Hematopoietic multipotent progenitor cell treated with erythropoietin and hydrocortisone succinate and interleukin-3 and kit ligand, for 15 days (in vitro differentiated cells): ENCODE data around the gene SLC35D1.
"Not testable (repeated sequence)": the region's sequence is repeated elsewhere in the genome, so short reads cannot be mapped to it uniquely, and the experiment has no call there.

ENCODE experiments used
- DNase-seq: peaks from one replicate; pipeline ENCODE4 v3.0.0-alpha.2; 2015; ENCODE audit warnings: low spot score

The SLC35D1 gene

DNA sequence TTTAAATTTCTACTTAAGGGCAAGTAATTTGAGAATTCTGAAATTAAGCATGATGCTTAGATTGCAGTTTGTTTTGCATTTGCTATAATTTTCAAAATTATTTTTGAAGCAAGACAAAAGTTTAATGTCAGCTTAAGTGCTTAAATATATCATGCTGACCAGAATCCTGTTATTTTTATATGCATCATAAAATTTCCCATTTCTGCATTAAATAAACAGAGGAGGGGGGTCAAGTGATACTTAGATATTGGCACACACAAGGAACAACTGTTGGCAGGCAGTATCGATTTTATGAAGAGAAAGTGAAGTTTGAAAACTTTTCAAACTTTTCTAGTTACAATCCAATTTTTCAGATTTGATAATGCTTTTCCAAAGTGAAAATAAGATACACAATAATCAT, 68.1 kb downstream of the SLC35D1 start:
- DNase-seq: no peak

DNA sequence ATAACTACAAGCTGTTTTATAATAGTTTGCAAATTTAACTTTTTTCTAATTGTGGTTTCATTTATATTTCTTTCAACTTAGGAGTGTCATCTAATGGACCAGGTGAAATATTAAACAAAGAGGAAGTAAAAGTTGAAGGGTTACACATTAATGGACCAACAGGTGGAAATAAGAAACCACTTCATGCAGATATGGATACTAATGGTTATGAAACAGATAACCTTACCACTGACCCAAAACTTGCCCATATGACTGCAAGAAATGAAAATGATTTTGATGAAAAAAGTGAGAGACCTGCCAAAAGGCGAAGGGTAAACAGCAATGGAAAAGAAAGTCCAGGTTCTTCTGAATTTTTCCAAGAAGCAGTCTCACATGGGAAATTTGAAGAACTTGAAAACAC, 69.5 kb downstream of the SLC35D1 start:
- no peak for DNase-seq

DNA sequence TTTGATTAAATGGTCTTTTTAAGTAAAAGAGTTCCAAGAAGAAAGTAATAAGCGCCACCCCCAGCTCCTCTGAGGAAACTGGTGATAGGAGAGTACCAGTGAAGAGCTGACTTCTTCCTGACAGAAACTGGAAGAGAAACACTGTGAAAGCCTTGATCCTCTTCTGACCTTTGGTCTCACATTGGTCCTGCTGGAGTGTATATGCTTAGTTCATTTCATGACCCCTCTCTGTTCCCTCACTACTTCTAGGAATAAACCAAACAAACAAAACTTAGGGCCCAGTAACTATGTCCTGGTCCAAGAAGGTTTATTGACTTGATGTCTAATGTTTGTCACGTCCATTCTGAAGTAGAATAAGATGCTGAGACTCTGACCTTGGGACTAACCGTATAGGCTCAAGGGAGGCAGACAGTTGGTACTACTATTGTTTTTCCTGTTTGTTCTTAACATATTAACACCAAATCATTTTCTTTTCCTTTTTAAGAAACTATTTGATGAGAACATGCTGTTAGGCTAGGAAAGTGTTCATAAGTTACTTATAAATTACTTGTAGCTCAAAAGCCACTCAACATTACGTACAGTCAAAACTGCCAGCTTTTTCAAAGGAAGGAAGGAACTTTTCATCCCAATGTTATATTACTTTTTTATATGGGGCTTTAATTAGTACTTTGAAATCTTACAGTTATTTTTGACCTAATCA, 71.2 kb downstream of the SLC35D1 start:
- no peak for DNase-seq

DNA sequence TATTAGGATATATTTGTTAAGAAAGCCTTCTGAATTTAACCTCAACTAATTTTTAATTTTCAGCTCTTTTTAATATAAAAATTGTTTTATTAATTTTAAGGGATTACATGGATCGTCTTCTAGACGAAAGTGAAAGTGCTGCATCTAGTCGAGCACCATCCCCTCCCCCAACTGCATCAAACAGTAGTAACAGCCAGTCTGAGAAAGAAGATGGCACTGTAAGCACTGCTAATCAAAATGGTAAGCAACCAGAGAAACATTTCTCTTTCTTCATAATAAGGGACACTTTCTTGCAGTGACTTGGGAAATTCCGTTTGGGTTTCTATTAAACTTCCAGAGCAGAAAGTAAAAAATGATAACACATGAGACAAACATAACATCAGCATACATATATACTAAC, 72.3 kb downstream of the SLC35D1 start:
- peak; percentile 73 for DNase-seq

DNA sequence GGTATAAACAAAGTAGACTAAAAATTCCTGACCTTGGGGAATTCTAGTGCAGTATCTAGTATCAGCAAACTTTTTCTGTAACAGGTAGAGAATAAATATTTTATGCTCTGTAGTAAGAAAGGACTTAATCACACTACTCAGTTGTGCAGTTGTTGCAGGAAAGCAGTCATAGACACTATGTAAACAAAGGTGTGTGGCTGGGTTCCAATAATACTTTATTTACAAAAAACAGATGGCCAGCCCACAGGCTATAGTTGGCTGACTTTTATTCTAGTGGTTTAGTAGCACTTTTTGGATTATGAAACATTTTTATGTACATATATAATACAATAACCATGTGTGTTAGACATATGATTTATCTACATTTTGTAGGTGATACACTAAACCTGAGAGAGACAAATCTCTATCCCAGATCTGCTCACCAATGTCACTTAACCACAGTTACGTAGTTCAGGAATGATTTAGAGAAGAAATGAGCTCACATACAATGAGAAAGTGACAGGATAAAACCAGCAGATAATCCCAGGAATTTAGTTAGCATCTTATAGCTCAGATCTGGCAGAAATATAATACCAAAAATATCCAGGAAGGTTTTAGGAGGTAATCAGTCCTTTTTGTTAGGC, 73.1 kb downstream of the SLC35D1 start:
- no peak for DNase-seq

DNA sequence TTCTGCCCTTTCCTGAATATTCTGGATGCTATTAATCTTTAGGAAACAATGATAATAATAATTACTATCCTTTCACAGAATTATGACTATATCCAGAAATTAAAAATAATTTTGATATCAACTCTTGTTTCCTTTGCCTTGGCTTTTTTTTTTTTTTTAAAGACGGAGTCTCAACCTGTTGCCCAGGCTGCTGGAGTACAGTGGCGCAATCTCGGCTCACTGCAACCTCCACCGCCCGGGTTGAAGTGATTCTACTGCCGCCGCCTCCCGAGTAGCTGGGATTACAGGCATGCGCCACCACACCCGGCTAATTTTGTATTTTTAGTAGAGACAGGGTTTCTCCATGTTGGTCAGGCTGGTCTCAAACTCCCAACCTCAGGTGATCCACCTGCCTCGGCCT, 74.3 kb downstream of the SLC35D1 start:
- DNase-seq: not testable (repeated sequence)

DNA sequence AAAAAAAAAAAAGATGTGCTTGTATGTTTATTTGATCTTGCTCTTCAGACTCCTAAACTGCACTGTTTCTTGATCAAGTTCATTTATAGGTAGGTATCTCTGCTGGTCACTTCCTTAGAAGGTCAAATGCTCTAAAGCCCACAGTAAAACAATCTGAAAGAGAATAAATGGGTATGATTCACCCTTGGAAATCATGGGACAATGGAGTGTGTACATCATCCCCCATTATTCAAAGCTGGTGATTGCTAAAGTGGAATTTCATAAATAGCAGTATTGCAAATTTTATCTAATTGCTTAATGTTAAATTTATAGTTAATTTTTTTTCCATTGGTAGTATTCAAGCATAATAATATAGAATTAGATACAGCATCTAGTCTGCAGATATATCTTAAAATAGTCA, 75.7 kb downstream of the SLC35D1 start:
- no peak for DNase-seq

DNA sequence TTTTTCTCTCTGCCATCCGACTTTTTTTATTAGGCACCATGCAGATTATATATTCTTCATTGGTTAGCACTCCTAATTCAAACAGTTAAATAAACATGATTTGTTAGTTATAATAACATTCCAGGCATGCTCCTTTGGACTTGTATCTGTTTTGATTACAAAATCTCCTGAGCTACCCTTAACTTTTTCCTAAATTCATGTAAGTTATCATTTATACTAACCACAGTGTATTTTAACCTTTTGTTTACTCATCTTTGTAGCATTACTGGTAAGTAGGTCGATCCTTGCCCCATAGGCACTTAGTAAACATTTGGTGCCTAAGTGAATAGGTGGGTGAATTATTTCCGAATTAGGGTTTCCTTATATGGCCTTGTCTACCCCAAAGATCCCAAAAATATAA, 85.4 kb downstream of the SLC35D1 start:
- no peak for DNase-seq

DNA sequence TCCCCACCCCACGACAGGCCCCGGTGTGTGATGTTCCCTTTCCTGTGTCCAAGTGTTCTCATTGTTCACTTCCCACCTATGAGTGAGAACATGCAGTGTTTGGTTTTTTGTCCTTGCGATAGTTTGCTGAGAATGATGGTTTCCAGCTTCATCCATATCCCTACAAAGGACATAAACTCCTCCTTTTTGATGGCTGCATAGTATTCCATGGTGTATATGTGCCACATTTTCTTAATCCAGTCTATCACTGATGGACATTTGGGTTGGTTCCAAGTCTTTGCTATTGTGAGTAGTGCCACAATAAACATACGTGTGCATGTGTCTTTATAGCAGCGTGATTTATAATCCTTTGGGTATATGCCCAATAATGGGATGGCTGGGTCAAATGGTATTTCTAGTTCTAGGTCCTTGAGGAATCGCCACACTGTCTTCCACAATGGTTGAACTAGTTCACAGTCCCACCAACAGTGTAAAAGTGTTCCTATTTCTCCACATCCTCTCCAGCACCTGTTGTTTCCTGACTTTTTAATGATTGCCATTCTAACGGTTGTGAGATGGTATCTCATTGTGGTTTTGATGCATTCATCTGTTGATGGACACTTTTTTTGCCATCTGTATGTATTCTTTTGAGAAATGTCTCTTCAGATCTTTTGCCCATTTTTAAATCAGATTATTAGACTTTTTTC, 87.6 kb downstream of the SLC35D1 start:
- DNase-seq: not testable (repeated sequence)

DNA sequence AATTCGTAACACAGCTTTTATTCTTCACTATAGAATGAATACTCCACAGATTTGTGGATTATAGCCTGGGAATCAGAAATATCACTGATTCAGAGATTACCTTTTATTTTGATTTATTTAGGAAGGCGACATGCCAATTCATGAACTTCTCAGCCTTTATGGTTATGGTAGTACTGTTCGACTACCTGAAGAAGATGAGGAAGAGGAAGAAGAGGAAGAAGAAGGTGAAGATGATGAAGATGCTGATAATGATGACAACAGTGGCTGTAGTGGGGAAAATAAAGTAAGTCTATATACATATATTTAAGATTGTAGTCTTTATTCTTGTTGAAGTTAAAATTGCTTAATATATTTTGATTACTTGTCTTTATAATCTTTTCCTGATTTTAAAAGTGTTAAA, 96.0 kb downstream of the SLC35D1 start:
- no peak for DNase-seq

DNA sequence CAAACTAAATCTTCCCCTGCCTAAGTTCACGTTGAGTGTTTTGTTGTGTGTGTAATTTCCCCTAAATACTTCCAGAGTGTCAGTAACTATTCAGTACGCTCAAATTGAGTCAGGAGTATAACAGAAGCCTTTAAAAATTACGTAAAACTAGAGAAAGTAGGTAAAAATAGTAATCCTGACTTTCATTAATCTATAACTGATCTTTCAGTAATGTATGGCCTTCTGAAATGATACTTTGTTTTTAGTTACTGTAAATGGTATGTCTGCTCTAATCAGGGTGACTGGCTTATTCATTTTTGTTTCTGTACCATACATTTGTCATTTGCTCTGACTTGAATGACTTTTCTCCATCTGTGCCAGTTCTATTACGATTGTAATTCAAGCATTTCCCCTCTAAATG, 99.7 kb downstream of the SLC35D1 start:
- DNase-seq: no peak

DNA sequence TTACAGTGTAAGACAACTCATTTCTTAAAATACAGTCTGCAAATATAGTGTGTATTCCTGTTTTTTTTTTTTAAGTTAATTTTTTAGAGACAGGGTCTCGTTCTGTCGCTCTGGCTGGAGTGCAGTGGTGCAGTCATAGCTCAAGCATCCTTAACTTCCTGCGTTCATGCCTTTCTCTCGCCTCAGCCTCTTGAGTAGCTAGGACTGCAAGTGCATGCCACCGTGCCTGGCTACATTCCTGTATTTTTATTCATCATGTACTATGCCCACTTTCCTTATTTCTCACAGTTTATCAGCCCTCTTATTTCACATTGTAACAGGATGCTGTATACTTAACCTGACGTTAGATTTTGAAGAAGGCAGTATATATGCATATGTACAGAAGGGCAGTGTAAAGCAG, 102.4 kb downstream of the SLC35D1 start:
- DNase-seq: no peak
